Bronchial epithelial cell (primary cell): ENCODE data around the gene LMO2. TPM values are rescaled to one million over a fixed set of nuclear protein-coding genes. Genes with fewer than 3 reads are reported as not detected.

ENCODE experiments used
- DNase-seq: peaks from one replicate; pipeline ENCODE4 v3.0.0-alpha.2; 2010; ENCODE audit warnings: low read depth
- FAIRE-seq: peaks from 2 replicates; lab custom pipeline; 2011; peaks lifted over from hg19 to GRCh38; lab: Jason Lieb, UNC
- H3K27me3 ChIP-seq: 2 replicates; pipeline ENCODE4 v1.5.1; 2011; ENCODE audit warnings: low read length; ENCODE audit not compliant: control insufficient read depth, insufficient read depth
- H3K36me3 ChIP-seq: 2 replicates; pipeline ENCODE4 v1.5.1; 2011; ENCODE audit warnings: low read length; ENCODE audit not compliant: control insufficient read depth, insufficient read depth
- H3K4me3 ChIP-seq: 2 replicates; pipeline ENCODE4 v1.5.1; 2011; ENCODE audit warnings: mild to moderate bottlenecking, low read depth, low read length, control low read depth
- total RNA-seq: library from RNA; depleted of rRNA; stranded (reverse); fragments of >200 nt; gene quantifications from 2 replicates; pipeline ENCODE4 v1.2.1, GENCODE V29; 2014
- TF ChIP-seq, protein P1 (sequence below): IDR thresholded peaks from 2 replicates; pipeline ENCODE4 v1.5.1; 2011; ENCODE audit warnings: mild to moderate bottlenecking, moderate library complexity, low read length, control low read depth, inconsistent platforms; ENCODE audit not compliant: insufficient read depth, severe bottlenecking

LMO2 gene
- total RNA-seq, 1 donor from 2014 or later = 1.1 TPM

DNA sequence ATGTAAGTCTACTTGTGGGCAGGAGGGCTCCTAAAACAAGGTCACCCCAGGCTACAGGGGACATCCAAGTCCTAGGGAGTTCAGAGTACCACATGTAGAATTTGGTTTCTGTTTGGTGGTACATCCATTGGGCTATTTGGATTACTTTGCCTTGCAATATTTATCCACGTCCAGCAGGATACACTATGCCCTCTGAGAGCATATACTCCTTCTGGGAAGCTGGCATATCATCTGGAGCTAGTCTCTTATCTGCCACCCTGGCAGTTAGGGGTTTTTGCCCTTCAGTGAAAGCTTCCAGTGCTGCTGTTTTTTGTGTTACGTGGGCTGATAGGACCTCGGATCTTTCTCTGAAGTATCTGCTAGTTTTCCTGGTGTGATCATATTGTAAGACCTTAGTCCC lies 7.3 kb downstream of the LMO2 start:
- DNase-seq (no peak), FAIRE-seq (no peak)
- H3K4me3 ChIP-seq = no peak overlapping the region
- H3K27me3 ChIP-seq = peaks cover 4% of the 10 kb centered on the region
- TF ChIP-seq, protein P1, sequence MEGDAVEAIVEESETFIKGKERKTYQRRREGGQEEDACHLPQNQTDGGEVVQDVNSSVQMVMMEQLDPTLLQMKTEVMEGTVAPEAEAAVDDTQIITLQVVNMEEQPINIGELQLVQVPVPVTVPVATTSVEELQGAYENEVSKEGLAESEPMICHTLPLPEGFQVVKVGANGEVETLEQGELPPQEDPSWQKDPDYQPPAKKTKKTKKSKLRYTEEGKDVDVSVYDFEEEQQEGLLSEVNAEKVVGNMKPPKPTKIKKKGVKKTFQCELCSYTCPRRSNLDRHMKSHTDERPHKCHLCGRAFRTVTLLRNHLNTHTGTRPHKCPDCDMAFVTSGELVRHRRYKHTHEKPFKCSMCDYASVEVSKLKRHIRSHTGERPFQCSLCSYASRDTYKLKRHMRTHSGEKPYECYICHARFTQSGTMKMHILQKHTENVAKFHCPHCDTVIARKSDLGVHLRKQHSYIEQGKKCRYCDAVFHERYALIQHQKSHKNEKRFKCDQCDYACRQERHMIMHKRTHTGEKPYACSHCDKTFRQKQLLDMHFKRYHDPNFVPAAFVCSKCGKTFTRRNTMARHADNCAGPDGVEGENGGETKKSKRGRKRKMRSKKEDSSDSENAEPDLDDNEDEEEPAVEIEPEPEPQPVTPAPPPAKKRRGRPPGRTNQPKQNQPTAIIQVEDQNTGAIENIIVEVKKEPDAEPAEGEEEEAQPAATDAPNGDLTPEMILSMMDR = no peak
- no peaks in the 10 kb centered on the region for H3K36me3 ChIP-seq

DNA sequence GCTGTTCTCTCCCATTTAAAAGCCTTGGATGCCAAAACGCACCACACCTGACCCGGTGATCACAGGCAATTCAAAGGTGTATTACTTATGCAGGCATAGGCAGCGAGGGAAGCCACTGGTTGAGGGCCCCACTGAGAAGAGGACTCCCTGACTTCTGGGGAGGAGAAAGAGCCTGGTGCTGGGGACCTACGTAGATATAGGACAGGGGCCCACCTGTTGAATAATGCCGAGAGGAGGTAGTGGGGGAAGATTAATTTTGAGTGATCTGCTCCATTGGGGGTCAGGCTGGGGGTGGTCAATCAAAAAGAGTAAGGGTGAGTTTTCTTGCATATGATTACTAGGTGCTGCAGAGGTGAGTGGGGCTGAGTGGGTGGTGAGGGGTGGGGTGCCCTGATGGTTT lies 7.8 kb downstream of the LMO2 start:
- no peak for DNase-seq
- H3K36me3 ChIP-seq = no peaks in the 10 kb centered on the region
- no peak overlapping the region for H3K4me3 ChIP-seq
- H3K27me3 ChIP-seq = peaks cover 4% of the 10 kb centered on the region
- TF ChIP-seq, protein P1 = no peak
- FAIRE-seq = no peak

DNA sequence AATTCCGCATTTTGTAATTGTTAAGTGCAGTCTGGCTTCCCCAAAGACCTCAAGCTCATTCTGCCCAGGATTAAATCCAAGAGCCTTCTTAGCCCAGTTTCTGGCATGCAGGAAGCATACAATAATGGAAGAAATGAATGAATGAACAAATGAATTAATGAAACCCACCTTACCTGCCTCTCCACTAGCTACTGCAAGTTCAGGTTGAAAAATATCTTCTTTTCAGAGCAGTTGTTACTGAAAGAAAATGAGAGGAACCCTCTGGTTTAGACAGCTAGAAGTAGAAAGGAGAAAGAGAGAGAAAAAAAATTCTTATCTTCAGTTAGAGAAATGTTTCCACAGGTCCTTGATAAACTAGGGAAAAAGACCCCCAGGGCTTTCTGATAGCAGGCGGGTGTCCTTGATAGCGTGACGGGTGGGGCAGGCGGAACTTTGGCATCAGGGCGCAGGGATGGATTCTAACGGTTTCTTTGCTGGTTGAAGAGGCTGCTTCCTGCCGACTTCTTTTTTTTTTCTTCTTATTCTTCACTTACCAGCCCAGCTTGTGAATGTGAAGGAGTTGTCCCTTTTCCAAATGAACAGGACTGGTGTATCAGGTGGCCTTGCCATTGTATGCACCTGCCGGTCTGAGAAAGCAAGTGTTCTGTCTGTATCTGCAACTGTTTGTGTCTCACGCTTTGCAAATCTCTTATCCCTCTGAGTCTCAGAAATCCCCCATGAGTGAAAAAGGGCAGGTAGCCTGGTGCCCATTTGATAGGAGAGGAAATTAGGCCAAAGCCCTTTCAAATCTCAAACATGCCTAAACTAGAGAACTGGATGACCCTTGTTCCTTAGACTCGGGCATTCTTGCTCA lies 10.0 kb downstream of the LMO2 start:
- FAIRE-seq = no peak

DNA sequence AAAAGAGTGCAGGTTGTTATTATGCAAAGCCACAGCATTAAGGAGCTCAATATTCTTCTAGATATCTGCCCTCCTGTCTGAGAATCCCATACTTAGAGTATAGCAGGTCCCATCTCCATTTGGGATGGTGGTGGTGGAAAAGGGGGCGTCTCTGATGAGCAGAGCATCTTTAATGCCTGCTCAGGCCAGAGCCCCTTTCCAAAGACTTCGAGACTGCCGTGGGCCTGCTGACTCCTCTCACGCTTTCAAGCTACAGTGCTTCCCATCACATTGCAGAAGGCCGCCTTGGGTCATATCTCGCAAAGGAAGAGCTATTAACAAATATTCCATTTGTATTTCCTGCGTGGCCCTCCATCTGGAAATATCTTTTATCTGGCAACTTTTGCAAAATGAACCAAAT lies 10.9 kb downstream of the LMO2 start:
- Histone ChIP-seq H3K4me3 (no peak overlapping the region), H3K27me3 (peaks cover 7% of the 10 kb centered on the region), H3K36me3 (no peaks in the 10 kb centered on the region)
- DNase-seq (no peak), FAIRE-seq (no peak)
- TF ChIP-seq, protein P1 = no peak

More for the DNA sequence above, 10.0 kb downstream of the LMO2 start:
- H3K36me3 ChIP-seq = no peaks in the 10 kb centered on the region
- peaks cover 6% of the 10 kb centered on the region for H3K27me3 ChIP-seq
- DNase-seq = no peak
- TF ChIP-seq, protein P1 = no peak
- H3K4me3 ChIP-seq = no peak overlapping the region

DNA sequence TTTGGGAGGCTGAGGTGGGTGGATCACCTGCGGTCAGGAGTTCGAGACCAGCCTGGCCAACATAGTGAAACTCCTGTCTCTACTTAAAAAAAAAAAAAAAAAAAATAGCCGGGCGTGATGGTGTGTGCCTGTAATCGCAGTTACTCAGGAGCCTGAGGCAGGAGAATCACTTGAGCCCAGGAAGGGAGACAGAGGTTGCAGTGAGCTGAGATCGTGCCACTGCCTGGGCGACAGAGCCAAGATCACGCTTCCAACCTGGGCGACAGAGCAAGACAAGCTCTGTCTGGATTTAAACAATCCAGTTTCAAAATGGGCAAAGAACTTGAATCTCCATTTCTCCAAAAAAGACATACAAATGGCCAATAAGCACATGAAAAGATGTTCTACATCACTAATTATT lies 12.5 kb downstream of the LMO2 start:
- H3K27me3 ChIP-seq = peaks cover 5% of the 10 kb centered on the region
- H3K4me3 ChIP-seq = no peak overlapping the region

More for the DNA sequence above, 12.5 kb downstream of the LMO2 start:
- no peaks in the 10 kb centered on the region for H3K36me3 ChIP-seq
- TF ChIP-seq, protein P1 = no peak
- FAIRE-seq (no peak), DNase-seq (no peak)
